ENCODE measurements around the gene MLKL.
"Not testable (repeated sequence)": the region's sequence is repeated elsewhere in the genome, so short reads cannot be mapped to it uniquely, and the experiment has no call there.

MLKL gene

DNA sequence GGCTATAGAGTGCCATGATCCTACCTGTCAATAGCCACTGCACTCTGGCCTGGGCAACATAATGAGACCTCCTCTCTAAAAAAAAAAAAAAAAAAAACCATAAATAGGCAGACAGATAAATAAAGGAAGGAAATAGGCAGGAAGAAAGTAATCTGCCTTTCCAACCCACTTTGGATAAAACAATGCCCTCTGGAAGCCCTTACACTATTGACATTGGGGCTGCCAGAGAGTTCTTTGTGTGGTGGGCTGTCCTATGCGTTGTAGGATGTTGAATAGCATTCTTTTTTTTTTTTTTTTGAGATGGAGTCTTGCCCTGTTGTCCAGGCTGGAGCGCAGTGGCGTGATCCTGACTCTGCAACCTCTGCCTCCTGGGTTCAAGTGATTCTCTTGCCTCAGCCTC lies 26.8 kb downstream of the MLKL start:
- no peak for DNase-seq (ENCODE audit: low spot score)
- TF ChIP-seq, protein P1, sequence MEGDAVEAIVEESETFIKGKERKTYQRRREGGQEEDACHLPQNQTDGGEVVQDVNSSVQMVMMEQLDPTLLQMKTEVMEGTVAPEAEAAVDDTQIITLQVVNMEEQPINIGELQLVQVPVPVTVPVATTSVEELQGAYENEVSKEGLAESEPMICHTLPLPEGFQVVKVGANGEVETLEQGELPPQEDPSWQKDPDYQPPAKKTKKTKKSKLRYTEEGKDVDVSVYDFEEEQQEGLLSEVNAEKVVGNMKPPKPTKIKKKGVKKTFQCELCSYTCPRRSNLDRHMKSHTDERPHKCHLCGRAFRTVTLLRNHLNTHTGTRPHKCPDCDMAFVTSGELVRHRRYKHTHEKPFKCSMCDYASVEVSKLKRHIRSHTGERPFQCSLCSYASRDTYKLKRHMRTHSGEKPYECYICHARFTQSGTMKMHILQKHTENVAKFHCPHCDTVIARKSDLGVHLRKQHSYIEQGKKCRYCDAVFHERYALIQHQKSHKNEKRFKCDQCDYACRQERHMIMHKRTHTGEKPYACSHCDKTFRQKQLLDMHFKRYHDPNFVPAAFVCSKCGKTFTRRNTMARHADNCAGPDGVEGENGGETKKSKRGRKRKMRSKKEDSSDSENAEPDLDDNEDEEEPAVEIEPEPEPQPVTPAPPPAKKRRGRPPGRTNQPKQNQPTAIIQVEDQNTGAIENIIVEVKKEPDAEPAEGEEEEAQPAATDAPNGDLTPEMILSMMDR (IDR thresholded peaks at IDR 0.05; ENCODE audit: extremely low read depth, missing control alignments): no peak

DNA sequence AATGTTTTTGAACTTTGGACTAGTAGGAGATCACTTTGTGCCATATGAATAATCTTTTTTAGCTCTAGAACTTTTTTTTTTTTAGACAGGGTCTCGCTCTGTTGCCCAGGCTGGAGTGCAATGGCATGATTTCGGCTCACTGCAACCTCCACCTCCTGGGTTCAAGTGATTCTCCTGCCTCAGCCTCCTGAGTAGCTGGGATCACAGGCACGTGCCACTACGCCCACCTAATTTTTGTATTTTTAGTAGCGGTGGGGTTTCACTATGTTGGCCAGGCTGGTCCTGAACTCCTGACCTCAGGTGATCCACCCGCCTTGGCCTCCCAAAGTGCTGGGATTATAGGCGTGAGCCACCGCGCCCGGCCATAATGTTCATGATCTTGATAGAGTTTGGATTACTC lies 31.8 kb downstream of the MLKL start:
- not testable (repeated sequence) for DNase-seq (ENCODE audit: low spot score)

DNA sequence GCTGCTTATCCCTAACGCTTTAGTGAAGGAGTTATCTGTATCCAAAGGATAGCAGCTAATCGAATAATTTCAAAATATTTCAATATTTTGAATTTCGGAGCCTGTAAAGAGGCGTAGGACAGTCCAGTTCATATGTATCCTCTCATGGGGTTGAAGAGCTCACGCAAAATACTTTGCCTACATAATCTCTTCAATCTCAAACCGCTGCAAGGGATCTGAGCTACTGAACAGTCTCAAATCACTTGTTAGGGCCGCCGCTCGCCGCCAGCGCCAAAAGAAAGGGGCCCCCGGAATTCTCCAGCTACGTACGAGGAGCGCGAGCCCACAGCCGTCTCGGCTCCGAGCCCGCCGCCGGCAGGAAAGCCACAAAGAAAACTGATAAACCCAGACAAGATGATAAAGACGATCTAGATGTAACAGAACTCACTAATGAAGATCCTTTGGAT lies 33.4 kb downstream of the MLKL start:
- TF ChIP-seq, protein P1 (IDR thresholded peaks at IDR 0.05; ENCODE audit: extremely low read depth, missing control alignments): no peak
- DNase-seq (ENCODE audit: low spot score): peak; percentile 25

DNA sequence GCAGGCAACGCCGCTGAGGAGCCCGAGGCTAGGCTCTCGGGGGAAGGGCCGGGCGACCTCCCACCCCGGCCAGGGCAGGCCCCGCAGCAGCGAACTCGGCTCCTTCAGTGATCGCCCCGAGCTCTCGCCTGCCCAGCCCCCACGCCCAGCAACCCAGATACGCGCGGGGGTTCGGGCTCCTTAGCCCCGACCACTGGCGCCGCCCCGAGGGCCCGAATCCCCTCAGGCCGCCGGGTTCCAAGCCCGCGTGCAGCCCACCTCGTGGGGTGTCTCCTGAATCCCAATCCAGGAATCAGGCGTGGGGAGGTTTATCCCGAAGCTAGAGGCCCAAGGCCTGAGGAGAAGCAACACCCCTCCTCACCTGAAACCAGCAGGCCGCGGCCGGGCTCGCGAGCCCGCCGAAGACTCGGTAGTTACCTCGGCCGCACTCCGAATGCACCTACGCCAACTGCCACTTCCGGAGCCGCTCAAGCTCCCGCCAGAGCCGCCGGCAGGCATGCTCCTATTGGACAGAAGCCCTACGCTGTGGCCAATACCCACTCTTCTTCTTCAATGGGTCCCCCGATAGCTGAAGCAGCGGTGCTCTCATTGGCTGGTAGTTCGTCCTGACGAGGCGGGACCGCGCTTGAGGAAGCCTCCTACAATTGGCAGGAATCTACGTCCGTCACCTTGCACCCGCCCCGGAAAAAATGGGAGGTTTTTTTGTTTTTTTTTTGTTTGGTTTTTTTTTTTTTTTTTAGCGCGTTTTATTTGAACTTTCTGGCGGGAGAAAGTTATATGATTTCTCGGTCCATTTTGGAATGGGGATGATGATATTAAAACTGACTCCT lies 34.0 kb downstream of the MLKL start, which contains the start of gene RFWD3:
Gene RFWD3 (minus strand): TSS at position 453 of the 830 bp plus-strand sequence. CDS start 5,428 bp downstream, outside the sequence.
- DNase-seq (ENCODE audit: low spot score): peak; percentile 98

DNA sequence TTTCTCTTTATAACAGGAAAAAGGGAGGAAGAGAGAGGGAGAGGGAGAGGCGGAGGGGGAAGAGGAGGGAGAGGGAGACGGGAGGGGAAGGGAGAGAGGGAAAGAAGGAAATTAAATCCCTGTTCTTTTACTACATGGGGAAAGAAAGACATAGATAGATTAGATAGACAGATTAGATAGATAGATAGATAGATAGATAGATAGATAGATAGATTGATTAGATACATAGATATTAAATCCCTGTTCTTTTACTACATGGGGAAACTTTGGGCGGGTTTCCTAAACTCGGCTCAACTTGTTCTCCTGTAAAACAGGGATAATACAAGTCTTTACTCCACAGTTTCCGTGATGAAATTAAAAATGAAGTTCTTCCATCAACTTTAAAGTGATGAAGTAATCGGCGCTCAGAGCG lies 34.6 kb downstream of the MLKL start:
- DNase-seq (ENCODE audit: low spot score): no peak
- TF ChIP-seq, protein P1 (IDR thresholded peaks at IDR 0.05; ENCODE audit: extremely low read depth, missing control alignments): no peak

More for the DNA sequence above, 34.0 kb downstream of the MLKL start, which contains the start of gene RFWD3:
- TF ChIP-seq, protein P1 (IDR thresholded peaks at IDR 0.05; ENCODE audit: extremely low read depth, missing control alignments): peak; percentile 1

DNA sequence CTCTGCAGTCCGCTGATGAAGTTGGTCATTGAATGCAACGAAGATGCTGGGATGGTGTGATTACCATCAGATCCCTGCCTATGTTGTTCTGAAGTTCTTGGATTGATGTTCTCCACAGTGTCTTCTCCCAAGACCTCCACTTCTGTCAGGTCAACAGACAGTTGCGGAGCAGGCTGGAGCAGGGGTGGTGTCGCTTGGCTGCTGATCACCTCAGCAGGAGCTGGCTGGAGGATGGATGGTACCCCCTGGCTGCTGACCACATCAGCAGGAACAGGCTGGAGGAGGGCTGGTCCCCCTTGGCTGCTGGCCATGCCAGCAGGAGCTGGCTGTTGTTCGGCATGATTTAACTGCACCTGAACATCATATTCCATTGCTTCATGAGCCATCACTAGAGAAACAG lies 39.6 kb downstream of the MLKL start:
- TF ChIP-seq, protein P1 (IDR thresholded peaks at IDR 0.05; ENCODE audit: extremely low read depth, missing control alignments): no peak
- DNase-seq (ENCODE audit: low spot score): no peak

DNA sequence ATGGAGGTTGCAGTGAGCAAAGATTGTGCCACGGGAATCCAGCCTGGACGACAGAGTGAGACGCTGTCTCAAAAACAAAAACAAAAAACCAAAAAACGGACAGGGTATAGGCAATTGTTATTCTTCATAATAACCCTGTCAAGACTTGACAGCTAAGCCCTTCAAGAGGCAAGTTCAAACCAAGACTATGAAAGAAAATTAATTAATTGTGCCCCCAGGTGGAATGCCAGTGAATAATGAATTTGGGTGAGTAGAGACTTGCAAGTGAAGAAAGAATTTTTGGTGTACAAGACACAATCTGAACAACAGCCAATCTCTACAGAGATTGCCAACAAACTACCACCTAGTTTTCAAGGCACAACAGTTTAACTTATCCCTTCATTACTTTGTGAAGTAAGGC lies 40.3 kb downstream of the MLKL start:
- TF ChIP-seq, protein P1 (IDR thresholded peaks at IDR 0.05; ENCODE audit: extremely low read depth, missing control alignments): no peak
- DNase-seq (ENCODE audit: low spot score): no peak

DNA sequence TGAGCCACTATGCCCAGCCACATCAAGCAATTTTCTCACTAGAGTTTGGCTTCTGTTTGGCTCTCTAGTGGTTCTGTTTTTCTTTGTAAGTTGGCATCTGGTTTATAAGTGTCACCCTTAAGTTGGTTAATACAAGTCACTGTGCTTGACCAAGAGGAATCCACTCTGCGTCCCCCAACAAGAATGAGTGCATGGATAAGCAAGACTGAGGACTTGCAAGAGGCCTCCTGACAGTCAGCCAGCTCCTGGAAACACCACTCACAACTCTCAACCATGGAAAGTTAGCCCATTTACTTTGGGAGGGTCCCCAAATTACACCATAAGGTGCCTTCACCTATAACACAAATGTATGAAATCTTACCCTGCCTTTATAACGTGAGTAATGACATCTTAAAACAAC lies 41.6 kb downstream of the MLKL start:
- no peak for DNase-seq (ENCODE audit: low spot score)
- TF ChIP-seq, protein P1 (IDR thresholded peaks at IDR 0.05; ENCODE audit: extremely low read depth, missing control alignments): no peak

Data from GM20000 (cell line).